Stimulated activated CD4-positive, alpha-beta T cell treated with anti-CD3 and anti-CD28 coated beads, TNF-alpha, amount 100 ng/mL, for 1 hour (primary cell): ENCODE measurements around the gene TJAP1.

Experiments
- DNase-seq, 3 donors: peaks; one replicate each; pipeline ENCODE4 v3.0.0-alpha.2; 2020; ENCODE audit warnings: low read depth in 3 of 3, low spot score in 1 of 3

Gene TJAP1, protein sequence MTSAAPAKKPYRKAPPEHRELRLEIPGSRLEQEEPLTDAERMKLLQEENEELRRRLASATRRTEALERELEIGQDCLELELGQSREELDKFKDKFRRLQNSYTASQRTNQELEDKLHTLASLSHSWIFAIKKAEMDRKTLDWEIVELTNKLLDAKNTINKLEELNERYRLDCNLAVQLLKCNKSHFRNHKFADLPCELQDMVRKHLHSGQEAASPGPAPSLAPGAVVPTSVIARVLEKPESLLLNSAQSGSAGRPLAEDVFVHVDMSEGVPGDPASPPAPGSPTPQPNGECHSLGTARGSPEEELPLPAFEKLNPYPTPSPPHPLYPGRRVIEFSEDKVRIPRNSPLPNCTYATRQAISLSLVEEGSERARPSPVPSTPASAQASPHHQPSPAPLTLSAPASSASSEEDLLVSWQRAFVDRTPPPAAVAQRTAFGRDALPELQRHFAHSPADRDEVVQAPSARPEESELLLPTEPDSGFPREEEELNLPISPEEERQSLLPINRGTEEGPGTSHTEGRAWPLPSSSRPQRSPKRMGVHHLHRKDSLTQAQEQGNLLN

DNA sequence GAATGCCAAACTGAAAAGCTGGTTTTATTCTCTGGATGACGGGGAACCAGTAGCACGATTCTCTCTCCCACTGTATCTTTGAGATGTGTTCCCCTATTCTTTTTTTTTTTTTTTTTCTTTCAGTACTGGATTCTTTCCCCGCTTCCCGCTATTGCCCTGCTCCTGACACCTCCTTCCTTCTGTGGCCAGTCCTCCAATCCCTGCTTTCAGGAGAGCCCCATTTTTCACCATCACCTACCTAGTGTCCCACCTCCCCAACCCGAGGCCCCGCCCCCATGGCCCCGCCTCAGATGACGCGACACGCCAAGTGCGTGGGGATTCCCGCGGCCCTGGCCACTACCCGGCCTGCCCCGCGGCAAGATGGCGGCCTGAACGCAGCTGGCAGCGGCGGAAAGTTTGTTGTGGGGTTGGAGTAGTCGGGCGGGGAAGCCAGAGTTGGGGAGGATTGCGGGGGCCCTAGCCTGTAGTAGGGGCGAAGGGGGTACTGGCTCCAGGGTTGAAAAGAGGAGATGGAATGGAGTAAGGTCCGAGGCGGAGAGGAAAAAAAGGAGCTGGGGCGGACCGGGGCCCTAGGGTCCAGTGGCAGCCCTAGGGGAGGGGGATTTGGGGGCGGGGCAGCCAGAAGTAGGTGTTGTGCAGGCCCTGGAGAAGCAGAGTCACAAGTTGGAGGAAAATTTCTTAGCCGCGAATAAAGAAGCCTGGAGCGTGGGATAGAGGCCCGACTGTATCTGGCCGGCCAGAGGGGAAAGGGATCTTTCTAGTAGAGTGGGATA is at the start of gene TJAP1:
TSS of gene TJAP1 (plus strand) at position 336 of the 773 bp plus-strand sequence. CDS start 21,432 bp downstream, outside the sequence.
- DNase-seq = peak; percentile 86 to 99 (median 90)

DNA sequence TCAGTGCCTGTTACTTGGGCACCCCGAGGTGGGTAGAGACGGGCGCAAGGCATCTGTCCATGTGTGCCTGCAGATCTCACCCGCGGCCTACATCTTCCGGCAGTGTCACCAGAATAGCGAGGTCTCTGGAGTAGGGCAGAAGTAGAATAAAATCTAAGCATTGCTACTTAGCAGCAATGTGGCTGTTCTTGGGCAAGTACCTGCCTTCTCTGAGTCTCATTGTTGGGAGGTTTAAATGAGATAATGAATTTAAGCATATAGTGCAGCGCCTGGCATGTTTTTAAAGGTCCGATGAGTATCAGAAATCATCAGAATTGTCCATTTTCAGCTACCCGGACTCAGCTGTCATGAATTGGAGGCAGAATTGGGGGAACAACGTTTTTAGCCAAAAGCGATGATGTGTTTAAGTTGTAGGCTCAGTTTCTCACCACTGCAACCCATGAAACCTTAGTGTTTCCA is 49.2 kb upstream of the TJAP1 start:
- DNase-seq = no peak

DNA sequence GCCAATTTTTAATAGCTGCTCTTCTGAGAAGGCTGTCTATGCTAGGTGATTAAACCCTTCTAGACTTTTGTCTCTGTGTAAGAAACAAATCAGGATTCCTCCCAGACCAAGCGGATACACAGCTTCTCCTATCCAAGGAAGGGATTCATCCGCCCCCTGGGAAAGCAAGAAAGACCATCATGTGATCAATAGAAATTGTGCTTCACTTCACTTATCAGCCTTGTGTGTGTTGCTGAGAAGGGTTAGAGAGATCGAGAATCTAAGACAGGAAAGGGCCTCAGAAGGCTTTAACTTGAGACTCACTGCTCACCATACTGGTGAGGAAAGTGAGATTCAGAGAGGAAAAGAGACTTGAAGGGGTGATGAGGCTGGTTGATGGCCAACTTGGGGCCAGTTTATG is 48.5 kb upstream of the TJAP1 start:
- DNase-seq = no peak

DNA sequence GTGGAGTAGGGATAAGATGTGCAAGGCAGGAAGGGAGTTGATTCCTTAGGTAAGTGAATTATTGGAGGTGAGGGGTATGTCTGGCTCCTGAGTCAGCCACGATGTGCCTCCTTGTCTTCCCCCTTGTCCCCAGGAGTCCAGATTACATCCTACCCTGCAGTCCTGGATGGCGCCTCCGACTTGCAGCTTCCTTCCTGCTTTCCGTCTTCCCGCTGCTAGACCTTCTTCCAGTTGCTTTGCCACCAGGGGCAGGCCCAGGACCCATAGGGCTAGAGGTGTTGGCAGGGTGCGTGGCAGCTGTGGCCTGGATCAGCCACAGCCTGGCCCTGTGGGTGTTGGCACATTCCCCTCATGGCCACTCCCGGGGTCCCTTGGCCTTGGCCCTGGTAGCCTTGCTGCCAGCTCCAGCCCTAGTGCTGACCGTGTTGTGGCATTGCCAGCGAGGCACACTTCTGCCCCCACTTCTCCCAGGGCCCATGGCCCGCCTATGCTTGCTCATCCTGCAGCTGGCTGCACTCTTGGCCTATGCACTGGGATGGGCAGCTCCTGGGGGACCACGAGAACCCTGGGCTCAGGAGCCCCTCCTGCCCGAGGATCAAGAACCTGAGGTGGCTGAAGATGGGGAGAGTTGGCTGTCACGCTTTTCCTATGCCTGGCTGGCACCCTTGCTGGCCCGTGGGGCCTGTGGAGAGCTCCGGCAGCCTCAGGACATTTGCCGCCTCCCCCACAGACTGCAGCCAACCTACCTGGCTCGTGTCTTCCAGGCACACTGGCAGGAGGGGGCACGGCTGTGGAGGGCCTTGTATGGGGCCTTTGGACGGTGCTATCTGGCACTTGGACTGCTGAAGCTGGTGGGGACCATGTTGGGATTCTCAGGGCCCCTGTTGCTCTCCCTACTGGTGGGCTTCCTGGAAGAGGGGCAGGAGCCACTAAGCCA is 45.1 kb upstream of the TJAP1 start:
- no peak for DNase-seq

DNA sequence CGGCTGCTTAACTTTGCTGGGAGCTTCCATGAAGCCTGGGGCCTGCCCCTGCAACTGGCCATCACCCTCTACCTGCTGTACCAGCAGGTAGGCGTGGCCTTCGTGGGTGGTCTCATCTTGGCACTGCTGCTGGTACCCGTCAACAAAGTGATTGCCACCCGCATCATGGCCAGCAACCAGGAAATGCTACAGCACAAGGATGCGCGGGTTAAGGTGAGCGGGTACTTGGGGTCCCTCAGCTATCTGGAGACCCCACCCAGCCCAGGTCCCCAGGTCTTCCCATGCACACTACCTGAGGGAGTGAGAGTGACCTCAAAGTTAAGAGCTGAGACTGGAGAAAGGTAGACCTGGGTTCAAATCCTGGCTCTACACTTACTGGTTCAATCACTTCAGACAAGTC is 44.2 kb upstream of the TJAP1 start:
- DNase-seq = no peak

GRCh38 chr6:43434001-43434840 is 43.1 kb upstream of the TJAP1 start:
- DNase-seq = no peak

- no peak for DNase-seq
Observed at GRCh38 chr6:43434943-43435342, 42.4 kb upstream of the TJAP1 start.

DNA sequence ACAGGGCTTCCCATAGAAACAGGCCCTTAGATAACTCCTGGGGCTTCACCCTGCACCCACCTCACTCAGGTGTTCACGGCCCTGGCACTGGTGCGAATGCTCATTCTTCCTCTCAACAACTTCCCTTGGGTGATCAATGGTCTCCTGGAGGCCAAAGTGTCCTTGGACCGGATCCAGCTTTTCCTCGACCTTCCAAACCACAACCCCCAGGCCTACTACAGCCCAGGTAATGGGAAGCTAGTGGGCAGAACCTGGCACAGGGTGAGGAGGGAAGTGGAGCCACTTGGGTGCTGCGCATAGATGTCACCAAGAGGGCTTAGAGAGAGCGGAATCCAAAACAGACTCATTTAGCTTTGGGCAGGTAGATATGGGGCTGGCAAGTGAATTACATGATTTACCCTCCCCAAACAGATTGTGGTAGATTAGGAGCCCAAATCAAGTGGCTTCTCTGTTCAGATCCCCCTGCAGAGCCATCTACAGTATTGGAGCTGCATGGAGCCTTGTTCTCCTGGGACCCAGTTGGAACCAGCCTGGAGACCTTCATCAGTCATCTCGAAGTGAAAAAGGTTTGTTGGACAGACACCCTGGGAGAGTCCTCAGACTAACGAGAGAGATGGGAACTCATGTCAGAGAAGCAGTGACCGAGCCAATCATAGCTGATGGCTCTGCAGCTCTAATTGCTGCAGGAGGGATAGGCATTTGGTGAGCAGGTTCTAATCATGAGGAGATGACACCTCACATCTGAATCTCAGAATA is 41.5 kb upstream of the TJAP1 start:
- no peak for DNase-seq

GRCh38 chr6:43436577-43437282 is 40.6 kb upstream of the TJAP1 start:
- no peak for DNase-seq

DNA sequence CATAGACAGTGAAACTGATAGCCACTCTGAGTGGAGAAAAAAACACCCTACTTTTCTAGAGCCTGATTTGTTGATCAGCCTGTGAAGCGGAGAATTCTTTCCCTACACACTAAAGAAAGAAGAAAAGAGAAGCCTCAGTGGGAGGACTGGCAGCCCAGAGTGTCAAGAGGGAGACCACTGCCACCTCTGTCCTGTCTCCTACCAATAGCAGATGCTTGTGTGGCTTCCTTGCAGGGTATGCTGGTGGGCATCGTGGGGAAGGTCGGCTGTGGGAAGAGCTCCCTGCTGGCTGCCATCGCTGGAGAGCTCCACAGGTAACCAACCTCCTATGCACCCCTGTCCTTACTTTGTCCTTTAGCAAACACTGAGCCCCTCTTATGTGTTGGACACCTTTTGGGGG is 39.7 kb upstream of the TJAP1 start:
- DNase-seq = no peak

DNA sequence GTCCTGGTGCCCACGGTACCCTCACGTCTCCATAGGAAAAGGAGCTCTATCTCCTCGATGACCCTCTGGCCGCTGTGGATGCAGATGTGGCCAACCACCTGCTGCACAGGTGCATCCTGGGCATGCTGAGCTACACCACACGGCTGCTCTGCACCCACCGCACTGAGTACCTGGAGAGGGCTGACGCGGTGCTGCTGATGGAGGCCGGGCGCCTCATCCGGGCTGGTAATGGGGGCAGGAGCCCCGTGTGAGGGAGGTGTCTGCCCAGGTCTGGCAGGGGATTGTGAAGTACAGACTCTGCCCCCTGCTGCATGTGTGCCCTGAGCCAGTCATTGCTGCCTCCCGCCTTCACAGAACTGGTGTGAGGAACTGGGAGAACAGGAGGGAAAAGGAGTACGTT is 34.4 kb upstream of the TJAP1 start:
- DNase-seq = no peak

DNA sequence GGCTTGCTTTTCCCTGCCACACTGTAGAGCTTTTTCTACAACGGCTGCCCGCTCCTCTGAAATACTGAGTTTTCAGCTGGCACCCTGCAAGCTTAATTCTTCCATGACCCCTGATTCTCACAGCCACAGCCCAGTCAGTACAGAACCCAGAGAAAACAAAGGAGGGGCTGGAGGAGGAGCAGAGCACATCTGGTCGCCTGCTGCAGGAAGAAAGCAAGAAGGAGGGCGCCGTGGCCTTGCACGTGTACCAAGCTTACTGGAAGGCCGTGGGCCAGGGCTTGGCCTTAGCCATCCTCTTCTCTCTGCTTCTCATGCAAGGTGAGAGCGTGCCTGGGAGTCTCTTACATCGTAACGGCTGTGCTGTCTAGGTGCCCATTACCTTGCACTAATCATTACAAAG is 33.3 kb upstream of the TJAP1 start:
- DNase-seq = no peak

DNA sequence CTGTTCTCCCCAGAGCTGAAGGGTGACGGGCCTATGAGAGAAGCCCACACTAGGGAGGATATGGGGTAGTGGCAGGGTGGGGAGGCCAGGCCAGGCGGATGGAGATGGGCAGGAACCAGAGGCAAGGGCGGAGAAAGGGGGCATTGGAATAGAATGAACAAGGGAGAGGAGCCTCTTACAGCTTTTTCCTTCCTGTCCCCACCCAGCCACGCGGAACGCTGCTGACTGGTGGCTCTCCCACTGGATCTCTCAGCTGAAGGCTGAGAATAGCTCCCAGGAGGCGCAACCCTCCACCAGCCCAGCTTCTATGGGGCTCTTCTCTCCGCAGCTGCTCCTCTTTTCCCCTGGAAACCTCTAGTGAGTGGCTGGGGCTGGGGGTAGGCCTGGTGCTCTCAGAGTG is 32.8 kb upstream of the TJAP1 start:
- no peak for DNase-seq

GRCh38 chr6:43445576-43445975 is 31.8 kb upstream of the TJAP1 start:
- DNase-seq = no peak

- DNase-seq = no peak
Observed at GRCh38 chr6:43447604-43448003, 29.8 kb upstream of the TJAP1 start.

GRCh38 chr6:43448916-43449315 is 28.5 kb upstream of the TJAP1 start:
- no peak for DNase-seq

DNA sequence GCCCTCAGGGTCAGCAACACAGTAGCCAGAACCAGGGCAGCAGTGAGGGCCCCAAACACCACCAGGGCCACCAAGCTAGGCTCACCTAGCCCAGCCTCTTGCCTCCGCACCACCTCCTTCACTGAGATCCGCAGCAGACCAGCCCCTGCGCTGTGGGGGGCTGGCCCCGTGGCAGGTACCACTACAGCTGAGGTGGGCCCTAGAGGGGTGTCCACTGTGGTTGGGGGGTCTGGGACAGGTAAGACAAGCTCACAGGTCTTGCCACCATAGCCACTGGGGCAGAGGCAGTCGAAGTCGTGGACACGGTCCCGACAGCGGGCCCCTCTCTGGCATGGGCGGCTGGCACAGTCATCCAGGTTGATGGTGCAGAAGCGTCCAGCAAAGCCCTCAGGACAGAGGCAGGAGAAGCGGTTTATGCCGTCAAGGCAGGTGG is 26.7 kb upstream of the TJAP1 start:
- DNase-seq = no peak

DNA sequence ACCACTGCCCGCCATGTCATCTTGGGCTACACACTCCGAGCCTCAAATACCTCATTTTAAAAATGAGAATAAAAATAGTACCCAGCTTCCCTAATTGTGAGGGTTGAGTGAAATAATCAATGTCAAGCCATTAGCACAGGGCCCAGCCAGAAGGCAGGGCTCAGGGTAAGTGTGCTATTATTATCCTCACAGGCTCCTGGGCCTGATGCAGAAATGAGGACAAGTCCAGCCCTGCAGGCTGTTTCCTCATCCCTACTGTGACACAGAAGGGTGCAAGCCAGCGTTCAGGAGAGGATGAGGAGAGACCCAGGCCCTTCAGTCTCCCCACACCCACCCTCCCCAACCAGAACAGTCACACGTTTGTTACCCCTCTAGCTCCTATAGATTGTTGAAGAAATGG is 26.0 kb upstream of the TJAP1 start:
- no peak for DNase-seq

DNA sequence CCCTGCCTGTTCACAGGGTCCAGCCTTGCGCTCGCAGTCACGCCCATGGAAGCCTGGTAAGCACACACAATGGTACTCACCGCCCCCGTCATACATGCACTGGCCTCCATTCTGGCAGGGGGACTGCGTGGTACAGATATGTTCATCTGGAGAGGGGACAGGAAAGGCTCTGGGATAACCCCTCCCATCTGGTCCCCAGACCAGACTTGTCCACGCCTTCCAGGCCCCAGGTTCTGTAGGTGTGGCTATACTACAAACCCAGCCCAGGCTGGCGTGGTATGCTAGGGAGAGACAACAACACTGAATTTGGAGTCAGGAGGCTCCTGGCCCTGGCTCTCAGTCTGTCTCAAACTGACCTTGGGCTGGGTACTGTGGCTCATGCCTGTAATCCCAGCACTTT is 25.4 kb upstream of the TJAP1 start:
- no peak for DNase-seq
